AG08396 (cell line): ENCODE data around the gene MYL3.
"Not testable (repeated sequence)": the region's sequence is repeated elsewhere in the genome, so short reads cannot be mapped to it uniquely, and the experiment has no call there.

Experiments
- DNase-seq: peaks from one replicate; pipeline ENCODE4 v3.0.0; 2012; ENCODE audit warnings: low spot score, mixed read lengths

MYL3 gene

GRCh38 chr3:46863261-46863782, at the start of gene MYL3:
Gene MYL3 (minus strand): TSS chr3:46863444. CDS start chr3:46863390, 54 bp downstream.
- no peak for DNase-seq

GRCh38 chr3:46912986-46913385, 49.7 kb upstream of the MYL3 start:
- no peak for DNase-seq

GRCh38 chr3:46910914-46911313, 47.7 kb upstream of the MYL3 start:
- not testable (repeated sequence) for DNase-seq

- DNase-seq = no peak
Observed at GRCh38 chr3:46910166-46910760, 47.0 kb upstream of the MYL3 start.

GRCh38 chr3:46909535-46910161, 46.4 kb upstream of the MYL3 start:
- peak; percentile 94 for DNase-seq

- no peak for DNase-seq
Observed at GRCh38 chr3:46908986-46909534, 45.8 kb upstream of the MYL3 start.

GRCh38 chr3:46908294-46908985, 45.2 kb upstream of the MYL3 start:
- DNase-seq = no peak

GRCh38 chr3:46907960-46908293, 44.7 kb upstream of the MYL3 start:
- no peak for DNase-seq

- DNase-seq = no peak
Observed at GRCh38 chr3:46907271-46907670, 44.0 kb upstream of the MYL3 start.

GRCh38 chr3:46906471-46907058, 43.3 kb upstream of the MYL3 start:
- no peak for DNase-seq

GRCh38 chr3:46905661-46906451, 42.6 kb upstream of the MYL3 start:
- no peak for DNase-seq

GRCh38 chr3:46905213-46905560, 41.9 kb upstream of the MYL3 start:
- no peak for DNase-seq

GRCh38 chr3:46904303-46905212, 41.3 kb upstream of the MYL3 start:
- DNase-seq = no peak

- DNase-seq = peak; percentile 71
Observed at GRCh38 chr3:46903341-46904302, 40.4 kb upstream of the MYL3 start.

GRCh38 chr3:46902188-46902631, 39.0 kb upstream of the MYL3 start:
- DNase-seq = no peak

- no peak for DNase-seq
Observed at GRCh38 chr3:46901591-46902187, 38.4 kb upstream of the MYL3 start.

- no peak for DNase-seq
Observed at GRCh38 chr3:46901061-46901460, 37.8 kb upstream of the MYL3 start.

- DNase-seq = no peak
Observed at GRCh38 chr3:46900356-46900755, 37.1 kb upstream of the MYL3 start.

GRCh38 chr3:46900007-46900292, 36.7 kb upstream of the MYL3 start:
- no peak for DNase-seq
